GM19452 (cell line): ENCODE results near the gene TESK2.
A peak's percentile ranks its signal among the peaks of the same experiment; 100 is the strongest.
"Not testable (repeated sequence)": the region's sequence is repeated elsewhere in the genome, so short reads cannot be mapped to it uniquely, and the experiment has no call there.

Experiments used
- ATAC-seq: cut with Tn5 transposase; IDR thresholded peaks from one replicate; pipeline ENCODE4 v1.9.1; 2021; ENCODE audit not compliant: unreplicated experiment

TESK2 gene

GRCh38 chr1:45478121-45478814 lies 12.7 kb downstream of the TESK2 start:
- no peak for ATAC-seq

DNA sequence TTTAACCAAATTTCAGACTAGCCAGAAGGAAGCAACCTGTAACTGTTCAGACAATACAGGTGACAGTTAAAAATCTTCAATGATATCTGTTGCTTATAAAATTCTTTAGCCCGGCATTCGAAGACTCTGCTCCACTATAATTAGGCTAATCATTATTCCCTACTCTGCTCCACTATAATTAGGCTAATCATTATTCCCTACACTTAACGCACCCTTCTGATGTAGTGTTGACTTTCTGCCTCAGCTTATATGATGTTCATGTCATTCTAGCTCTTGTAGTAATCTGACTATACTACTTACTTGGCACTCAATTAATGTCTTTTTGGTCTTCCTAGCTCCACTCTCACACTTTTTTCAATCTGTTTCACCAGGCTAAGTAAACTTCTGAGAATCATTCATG lies 13.3 kb downstream of the TESK2 start:
- ATAC-seq: no peak

GRCh38 chr1:45474194-45474593 lies 16.8 kb downstream of the TESK2 start:
- ATAC-seq: not testable (repeated sequence)

DNA sequence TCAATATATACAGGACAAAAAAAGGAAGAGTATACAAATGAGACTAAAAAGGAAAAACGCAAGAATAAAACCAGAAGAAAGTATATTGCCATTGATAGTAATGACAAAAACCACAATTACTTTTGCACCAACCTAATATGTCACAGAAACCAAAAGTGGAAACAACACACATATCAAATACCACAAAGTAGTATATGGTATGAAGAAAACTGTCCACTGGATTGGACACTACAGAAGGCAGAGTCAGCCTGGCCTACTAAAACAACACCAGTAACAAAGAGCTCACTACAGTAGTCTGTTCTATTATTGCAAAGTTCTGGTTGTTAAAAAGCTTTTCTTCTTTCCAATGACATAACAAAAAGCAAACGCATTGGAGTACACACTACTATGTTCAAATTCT lies 17.7 kb downstream of the TESK2 start:
- no peak for ATAC-seq

- ATAC-seq: peak; percentile 45
Observed at GRCh38 chr1:45470306-45470798, 20.6 kb downstream of the TESK2 start.

DNA sequence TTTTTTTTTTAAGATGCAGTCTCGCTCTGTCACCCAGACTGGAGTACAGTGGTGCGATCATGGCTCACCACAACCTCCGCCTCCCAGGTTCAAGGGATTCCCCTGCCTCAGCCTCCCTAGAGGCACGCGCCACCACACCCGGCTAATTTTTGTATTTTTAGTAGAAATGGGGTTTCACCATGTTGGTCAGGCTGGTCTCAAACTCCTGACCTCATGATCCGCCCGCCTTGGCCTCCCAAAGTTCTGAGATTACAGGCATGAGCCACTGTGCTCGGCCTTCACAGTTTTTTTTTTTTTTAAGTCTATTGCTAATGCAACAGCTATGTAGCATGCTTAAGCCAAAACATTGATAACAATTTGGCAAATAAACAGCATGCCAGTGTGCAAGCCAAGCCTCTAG lies 23.6 kb downstream of the TESK2 start:
- peak; percentile 66 for ATAC-seq

GRCh38 chr1:45465277-45465676 lies 25.7 kb downstream of the TESK2 start:
- no peak for ATAC-seq

DNA sequence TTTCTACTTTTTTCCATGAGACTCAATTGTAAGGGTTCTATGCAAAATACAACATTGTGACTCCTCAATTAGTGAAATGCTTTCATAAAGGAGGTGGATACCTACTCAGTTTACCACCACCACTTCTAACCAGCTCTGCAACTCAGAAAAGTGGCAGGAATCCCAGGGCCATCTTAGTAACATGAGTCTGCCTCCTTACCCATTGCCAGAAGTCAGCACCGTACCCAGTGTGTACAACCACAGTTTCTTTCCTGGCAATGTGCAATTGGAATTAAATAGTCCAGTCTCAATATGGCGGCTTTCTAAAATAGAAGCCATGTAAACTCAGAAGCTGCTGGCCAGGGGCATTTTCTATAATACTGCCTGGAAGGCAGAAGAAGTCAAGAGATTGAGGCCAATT lies 32.1 kb downstream of the TESK2 start:
- ATAC-seq: no peak

DNA sequence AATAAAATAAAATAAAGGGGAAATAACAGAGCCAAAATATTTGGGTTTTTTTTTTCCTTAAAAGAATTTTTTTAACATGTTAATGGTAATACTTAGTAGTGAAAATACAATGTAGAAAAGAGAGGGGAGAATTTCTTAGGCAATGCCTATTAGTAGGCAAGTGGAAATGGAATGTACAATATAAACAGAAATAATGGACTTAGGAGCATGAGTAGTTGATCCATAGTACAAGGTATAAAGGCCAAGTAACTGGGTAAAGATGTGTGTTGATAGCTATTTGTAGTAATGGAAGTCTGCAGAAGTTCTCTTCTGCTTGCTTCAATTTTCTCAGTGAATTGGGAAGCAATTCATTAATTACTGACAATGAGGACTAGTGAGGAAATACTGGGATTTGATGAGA lies 34.4 kb downstream of the TESK2 start:
- ATAC-seq: no peak

- no peak for ATAC-seq
Observed at GRCh38 chr1:45455162-45455561, 35.8 kb downstream of the TESK2 start.

GRCh38 chr1:45454464-45454863 lies 36.5 kb downstream of the TESK2 start:
- no peak for ATAC-seq

GRCh38 chr1:45452503-45452902 lies 38.5 kb downstream of the TESK2 start:
- ATAC-seq: no peak

DNA sequence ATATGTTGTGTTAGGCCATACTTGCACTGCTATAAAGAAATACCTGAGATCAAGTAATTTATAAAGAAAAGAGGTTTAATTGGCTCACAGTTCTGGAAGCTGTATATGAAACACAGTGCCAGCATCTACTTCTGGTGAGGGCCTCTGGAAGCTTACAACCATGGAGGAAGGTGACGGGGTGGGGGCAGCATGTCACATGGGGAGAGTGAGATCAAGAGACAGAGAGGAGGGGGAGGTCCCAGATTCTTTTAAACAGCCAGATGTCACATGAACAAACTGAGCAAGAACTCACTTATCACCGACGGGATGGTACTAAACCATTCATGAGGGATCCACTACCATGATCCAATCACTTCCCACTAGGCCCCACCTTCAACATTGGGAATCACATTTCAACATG lies 42.6 kb downstream of the TESK2 start:
- ATAC-seq: no peak

GRCh38 chr1:45446950-45447672 lies 43.9 kb downstream of the TESK2 start:
- ATAC-seq: no peak

GRCh38 chr1:45446530-45446929 lies 44.4 kb downstream of the TESK2 start:
- ATAC-seq: no peak

DNA sequence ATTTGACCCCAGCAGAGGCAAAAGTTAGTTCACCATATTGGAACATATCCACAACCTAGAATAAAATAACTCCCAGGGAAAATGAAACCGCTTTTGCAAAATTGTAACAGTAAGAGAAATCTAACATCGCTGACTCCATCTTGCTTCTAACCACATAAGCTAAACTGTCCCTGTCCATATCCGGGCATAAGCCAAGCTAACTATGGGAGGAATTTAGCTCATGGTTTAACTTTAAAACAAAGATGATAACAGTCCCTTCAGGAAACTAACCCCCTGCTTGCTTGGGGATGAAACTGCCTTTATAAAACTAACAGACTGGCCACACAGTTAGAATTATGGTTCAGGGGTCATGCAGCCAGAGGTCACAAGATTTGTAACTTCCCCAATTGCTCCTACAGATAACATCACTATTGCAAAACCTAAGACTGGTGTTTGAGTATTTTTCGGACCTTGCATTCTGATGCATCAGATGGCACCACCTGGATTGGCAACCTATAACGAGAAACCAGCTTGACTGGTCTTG lies 46.3 kb downstream of the TESK2 start:
- ATAC-seq: no peak

GRCh38 chr1:45443580-45444446 lies 47.1 kb downstream of the TESK2 start:
- ATAC-seq: no peak

GRCh38 chr1:45442272-45442671 lies 48.7 kb downstream of the TESK2 start:
- ATAC-seq: no peak

DNA sequence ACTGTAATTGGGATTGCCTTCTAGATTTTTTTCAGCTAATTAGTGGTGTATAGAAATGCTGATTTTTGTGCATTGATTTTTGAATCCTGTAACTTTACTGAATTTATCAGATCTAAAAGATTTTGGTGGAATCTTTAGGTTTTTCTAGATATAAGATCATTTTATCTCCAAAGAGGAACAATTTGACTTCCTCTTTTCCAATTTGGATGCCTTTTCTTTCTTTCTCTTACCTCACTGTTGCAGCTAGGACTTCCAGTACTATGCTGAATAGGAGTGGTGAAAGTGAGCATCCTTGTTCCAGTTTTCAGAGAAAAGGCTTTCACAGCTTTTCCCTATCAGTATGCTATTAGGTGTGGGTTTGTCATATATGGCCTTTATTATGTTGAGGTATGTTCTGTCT lies 53.6 kb downstream of the TESK2 start:
- no peak for ATAC-seq

DNA sequence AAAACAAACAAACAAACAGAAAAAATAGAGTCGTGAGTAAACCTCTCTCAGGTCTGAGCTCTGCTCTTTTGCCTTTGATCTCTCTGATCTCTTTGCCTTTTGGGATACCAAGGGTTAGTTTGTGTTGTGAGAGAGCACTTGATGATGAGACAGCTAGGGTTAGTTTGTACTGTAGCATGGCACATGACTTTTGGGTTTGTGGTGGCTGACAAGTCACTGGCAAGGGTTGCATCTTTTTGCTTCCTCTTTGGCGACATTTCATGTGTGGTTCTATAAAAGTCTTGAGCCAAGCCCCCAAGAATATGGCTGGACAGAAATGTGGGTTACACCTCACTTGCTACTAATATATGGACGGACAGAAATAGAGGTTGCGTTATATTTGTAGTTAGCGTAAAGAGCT lies 60.5 kb downstream of the TESK2 start:
- ATAC-seq: no peak

DNA sequence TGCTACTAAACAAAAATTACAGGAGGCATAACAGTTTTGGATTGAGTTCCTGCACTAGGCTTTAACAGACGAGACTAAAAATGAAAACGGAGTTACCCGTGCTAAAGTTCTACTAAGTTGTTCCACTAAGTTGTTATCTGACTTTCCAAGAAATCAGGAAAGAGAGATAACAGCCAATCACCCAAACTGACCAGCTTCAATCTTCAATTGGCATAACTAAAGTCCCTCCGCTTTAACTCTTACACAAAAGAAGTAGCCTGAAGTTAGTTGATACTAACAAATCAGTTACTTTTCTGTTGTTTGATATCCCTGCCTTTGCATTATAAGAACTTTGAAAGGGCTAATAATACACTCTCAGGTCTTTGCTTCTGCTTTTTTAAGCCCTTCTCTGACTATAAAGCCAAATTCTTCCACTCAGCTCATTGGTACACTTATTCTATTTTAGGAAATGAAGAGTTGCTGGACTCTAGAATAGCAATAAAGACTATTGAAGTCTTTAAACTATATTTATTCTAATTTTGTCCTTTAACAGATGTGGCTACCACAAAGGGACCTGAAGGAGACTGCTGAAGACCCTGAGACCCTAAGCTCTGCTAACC lies 61.3 kb downstream of the TESK2 start:
- ATAC-seq: no peak
